Endothelial cell (in vitro differentiated cells): ENCODE results near the gene ANXA2. TPM values are rescaled to one million over a fixed set of nuclear protein-coding genes. Genes with fewer than 3 reads are reported as not detected.

Source experiments
- DNase-seq: peaks from one replicate; pipeline ENCODE4 v3.0.0; 2021; ENCODE audit warnings: low spot score
- H3K27ac Mint-ChIP-seq: one replicate; pipeline ENCODE4 v1.8.0; 2021; ENCODE audit warnings: mixed read lengths, inconsistent platforms; ENCODE audit not compliant: unreplicated experiment
- H3K27me3 Mint-ChIP-seq: one replicate; pipeline ENCODE4 v1.8.0; 2021; ENCODE audit warnings: mild to moderate bottlenecking, moderate library complexity, mixed read lengths, inconsistent platforms; ENCODE audit not compliant: unreplicated experiment
- H3K36me3 Mint-ChIP-seq: one replicate; pipeline ENCODE4 v1.8.0; 2021; ENCODE audit warnings: mild to moderate bottlenecking, low read depth, mixed read lengths, inconsistent platforms; ENCODE audit not compliant: unreplicated experiment
- H3K4me1 Mint-ChIP-seq: one replicate; pipeline ENCODE4 v1.8.0; 2021; ENCODE audit warnings: mild to moderate bottlenecking, mixed read lengths, inconsistent platforms; ENCODE audit not compliant: unreplicated experiment
- H3K4me3 Mint-ChIP-seq: one replicate; pipeline ENCODE4 v1.8.0; 2021; ENCODE audit warnings: mild to moderate bottlenecking, mixed read lengths, inconsistent platforms; ENCODE audit not compliant: unreplicated experiment
- H3K9me3 Mint-ChIP-seq: one replicate; pipeline ENCODE4 v1.8.0; 2021; ENCODE audit warnings: mixed read lengths, inconsistent platforms; ENCODE audit not compliant: unreplicated experiment
- total RNA-seq: library from RNA; stranded (reverse); fragmentation: NEBNext Ultra II Directional; extraction: Animal tissue kit (Norgen Biotek cat#: 25700); gene quantifications from one replicate; pipeline ENCODE4 v1.2.1, GENCODE V29; 2021; ENCODE audit not compliant: unreplicated experiment
- TF ChIP-seq, protein P1 (sequence below): fragments of 200-600 bp; sonication (generic); IDR thresholded peaks from one replicate; pipeline ENCODE4 v1.5.0; 2021; ENCODE audit warnings: antibody characterized with exemption; ENCODE audit not compliant: unreplicated experiment

Gene ANXA2
- total RNA-seq, 1 donor from 2014 or later: 283 TPM

DNA sequence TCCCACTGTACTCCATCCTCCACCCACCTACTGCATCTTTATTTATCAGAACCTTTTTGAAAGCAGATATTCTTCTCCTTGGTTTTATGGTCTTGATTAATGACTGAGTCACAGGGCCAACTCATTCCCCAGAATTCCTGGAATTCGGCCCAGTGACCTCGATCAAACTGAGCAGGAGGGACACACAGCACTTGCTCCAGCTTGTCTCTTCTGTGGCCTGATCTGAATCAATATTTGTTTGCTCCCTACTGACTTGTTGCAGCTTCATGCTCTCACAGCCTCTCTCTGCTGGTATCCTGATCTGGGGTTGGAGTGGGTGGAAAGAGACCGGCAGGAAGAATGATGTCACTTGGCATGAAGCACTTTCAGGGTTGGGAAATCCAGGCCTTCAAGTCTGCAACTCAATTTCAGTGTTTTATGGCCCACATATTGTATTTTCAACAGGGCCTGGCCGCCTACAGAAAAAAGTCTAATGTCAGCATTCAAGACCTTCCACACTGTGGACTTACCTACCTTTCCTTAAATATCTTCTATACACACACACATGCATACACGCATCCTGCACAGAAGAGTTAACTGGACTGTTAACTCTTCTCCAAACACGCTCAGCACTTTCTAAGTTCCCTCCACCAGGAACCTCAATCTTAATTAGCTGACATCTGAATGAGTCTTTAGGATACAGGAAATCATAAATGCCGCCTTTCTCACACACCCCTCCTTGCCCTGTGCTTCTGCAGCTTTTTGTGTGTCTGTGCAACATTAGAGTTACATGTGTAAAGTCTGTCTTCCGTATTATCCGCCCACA lies 4.6 kb downstream of the ANXA2 start:
- no peaks in the 10 kb centered on the region for H3K9me3 Mint-ChIP-seq
- H3K27me3 Mint-ChIP-seq: peaks cover 5% of the 10 kb centered on the region
- DNase-seq: no peak
- H3K4me3 Mint-ChIP-seq: peak overlapping the region; percentile 27
- H3K36me3 Mint-ChIP-seq: peaks cover 4% of the 10 kb centered on the region
- peaks cover 48% of the 10 kb centered on the region for H3K4me1 Mint-ChIP-seq
- peak overlapping the region; percentile 81 for H3K27ac Mint-ChIP-seq
- TF ChIP-seq, protein P1, sequence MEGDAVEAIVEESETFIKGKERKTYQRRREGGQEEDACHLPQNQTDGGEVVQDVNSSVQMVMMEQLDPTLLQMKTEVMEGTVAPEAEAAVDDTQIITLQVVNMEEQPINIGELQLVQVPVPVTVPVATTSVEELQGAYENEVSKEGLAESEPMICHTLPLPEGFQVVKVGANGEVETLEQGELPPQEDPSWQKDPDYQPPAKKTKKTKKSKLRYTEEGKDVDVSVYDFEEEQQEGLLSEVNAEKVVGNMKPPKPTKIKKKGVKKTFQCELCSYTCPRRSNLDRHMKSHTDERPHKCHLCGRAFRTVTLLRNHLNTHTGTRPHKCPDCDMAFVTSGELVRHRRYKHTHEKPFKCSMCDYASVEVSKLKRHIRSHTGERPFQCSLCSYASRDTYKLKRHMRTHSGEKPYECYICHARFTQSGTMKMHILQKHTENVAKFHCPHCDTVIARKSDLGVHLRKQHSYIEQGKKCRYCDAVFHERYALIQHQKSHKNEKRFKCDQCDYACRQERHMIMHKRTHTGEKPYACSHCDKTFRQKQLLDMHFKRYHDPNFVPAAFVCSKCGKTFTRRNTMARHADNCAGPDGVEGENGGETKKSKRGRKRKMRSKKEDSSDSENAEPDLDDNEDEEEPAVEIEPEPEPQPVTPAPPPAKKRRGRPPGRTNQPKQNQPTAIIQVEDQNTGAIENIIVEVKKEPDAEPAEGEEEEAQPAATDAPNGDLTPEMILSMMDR: no peak

DNA sequence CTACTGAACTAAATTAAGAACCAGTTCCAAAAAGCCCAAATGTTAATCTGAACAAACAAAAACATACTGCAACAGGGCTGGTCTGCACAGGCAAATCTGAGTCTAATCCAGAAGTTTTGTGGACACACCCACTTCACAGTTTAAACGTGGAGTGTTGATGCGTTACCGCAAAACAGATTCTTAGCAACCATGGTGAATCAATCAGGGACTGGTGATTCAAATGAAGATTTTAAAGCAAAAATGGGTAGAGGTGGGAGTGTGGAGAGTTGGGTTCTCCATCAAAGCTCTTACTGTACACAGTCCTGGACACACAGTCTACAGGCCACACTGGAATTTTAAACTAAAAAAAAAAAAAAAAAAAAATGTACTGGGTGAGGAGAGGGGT lies 5.2 kb downstream of the ANXA2 start:
- Mint-ChIP-seq H3K27me3 (peaks cover 4% of the 10 kb centered on the region), H3K4me1 (peaks cover 48% of the 10 kb centered on the region), H3K36me3 (peaks cover 4% of the 10 kb centered on the region), H3K9me3 (no peaks in the 10 kb centered on the region), H3K27ac (peak overlapping the region; percentile 61), H3K4me3 (no peak overlapping the region)
- DNase-seq: no peak
- TF ChIP-seq, protein P1: no peak

DNA sequence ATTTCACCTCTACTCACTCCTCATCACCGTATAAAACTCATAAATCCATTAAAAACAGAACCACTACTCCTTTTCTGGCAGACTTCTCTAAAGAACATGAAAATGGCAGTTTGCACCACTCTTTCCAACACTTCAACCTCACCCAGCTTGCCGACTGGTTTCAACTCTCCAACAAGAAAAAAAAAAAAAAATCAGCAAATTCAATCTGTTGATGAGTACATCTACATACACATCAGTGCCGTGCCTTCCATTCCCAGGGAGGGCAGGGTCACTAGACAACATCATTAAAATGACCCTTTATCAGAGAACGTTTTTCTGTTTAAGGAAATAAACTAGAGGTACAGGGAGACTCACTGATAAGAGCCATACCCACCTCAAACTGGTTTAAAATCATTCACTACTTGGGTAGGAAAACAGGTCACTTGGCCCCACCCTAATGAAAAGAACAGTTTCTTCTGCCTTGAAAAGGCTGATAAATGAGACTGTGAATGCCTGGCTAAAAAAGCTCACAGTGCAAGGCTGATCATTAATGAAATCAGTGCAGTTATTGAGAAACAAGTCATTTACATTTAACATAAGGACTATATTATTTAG lies 6.0 kb downstream of the ANXA2 start:
- no peak overlapping the region for H3K27ac Mint-ChIP-seq
- DNase-seq: no peak
- H3K27me3 Mint-ChIP-seq: peaks cover 4% of the 10 kb centered on the region
- no peak overlapping the region for H3K4me3 Mint-ChIP-seq
- TF ChIP-seq, protein P1: no peak
- peaks cover 4% of the 10 kb centered on the region for H3K36me3 Mint-ChIP-seq
- no peaks in the 10 kb centered on the region for H3K9me3 Mint-ChIP-seq
- peaks cover 45% of the 10 kb centered on the region for H3K4me1 Mint-ChIP-seq

DNA sequence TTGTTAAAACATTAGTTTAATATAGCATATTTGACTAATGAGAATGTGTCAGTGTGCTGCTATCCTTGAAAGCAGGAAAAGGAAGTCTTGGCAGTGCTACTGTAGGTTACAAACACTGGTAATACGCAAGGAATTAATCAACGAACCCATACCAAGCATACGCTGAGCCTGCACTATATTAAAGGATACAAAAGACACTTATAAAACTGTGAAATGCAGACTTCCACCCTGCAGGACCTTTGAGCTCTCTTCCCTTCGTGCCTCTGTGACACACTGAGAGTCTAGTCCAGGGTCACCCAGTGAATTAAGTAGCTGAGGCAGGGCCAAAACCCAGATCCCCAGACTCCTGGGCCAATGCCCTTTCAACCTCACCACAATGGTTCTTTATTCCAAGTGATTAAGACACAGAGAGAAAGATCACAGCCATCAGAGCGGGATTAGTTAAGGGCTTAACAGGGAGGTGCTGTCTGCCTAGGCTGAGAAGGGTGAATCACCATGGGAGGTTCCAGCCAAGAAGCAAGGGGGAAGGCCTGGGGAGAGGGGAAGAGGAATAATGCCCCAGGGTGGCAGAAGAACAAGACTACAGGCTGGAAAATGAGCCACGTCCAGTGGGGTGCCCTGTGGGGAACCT lies 6.8 kb downstream of the ANXA2 start:
- H3K4me1 Mint-ChIP-seq: peaks cover 37% of the 10 kb centered on the region
- peak overlapping the region; percentile 76 for H3K27ac Mint-ChIP-seq
- no peaks in the 10 kb centered on the region for H3K9me3 Mint-ChIP-seq
- DNase-seq: no peak
- H3K4me3 Mint-ChIP-seq: no peak overlapping the region
- TF ChIP-seq, protein P1: no peak
- peaks cover 4% of the 10 kb centered on the region for H3K36me3 Mint-ChIP-seq
- H3K27me3 Mint-ChIP-seq: no peaks in the 10 kb centered on the region

DNA sequence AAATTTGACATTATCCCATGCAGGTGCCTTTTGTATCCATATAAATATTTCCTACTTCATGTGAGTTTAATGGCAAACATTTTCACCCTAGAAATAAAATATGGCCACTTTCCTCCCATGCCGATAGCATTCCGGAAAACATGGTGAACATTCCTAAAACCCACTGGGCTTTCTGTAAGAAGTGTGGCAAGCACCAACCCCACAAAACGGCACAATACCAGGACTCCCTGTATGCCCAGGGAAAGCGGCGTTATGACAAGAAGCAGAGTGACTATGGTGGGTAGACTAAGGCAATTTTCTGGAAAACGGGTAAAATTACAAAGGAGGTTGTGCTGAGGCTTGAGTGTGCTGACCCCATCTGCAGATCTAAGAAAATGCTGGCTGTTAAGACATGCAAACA lies 7.6 kb downstream of the ANXA2 start:
- Mint-ChIP-seq H3K9me3 (no peaks in the 10 kb centered on the region), H3K27ac (no peak overlapping the region), H3K36me3 (peaks cover 4% of the 10 kb centered on the region), H3K4me3 (no peak overlapping the region), H3K4me1 (peaks cover 35% of the 10 kb centered on the region), H3K27me3 (no peaks in the 10 kb centered on the region)
- TF ChIP-seq, protein P1: no peak
- DNase-seq: no peak
